LoVo (cell line): ENCODE results near the gene IPO13.

Experiments used
- DNase-seq: peaks from one replicate; pipeline ENCODE4 v3.0.0-alpha.2; 2016; ENCODE audit warnings: low spot score

Gene IPO13

GRCh38 chr1:43975249-43975961 lies 28.7 kb downstream of the IPO13 start:
- DNase-seq = no peak

GRCh38 chr1:43976045-43976444 lies 29.3 kb downstream of the IPO13 start:
- DNase-seq = no peak

GRCh38 chr1:43976890-43977289 lies 30.1 kb downstream of the IPO13 start:
- no peak for DNase-seq

GRCh38 chr1:43977376-43978263 lies 30.9 kb downstream of the IPO13 start:
- no peak for DNase-seq

- no peak for DNase-seq
Observed at GRCh38 chr1:43978264-43978550, 31.5 kb downstream of the IPO13 start.

- peak; percentile 44 for DNase-seq
Observed at GRCh38 chr1:43978551-43979260, 32.0 kb downstream of the IPO13 start, which contains the start of gene B4GALT2. TSS of gene B4GALT2 (plus strand) at chr1:43979210. CDS start at chr1:43981161, 1,951 bp downstream.

GRCh38 chr1:43979261-43979527 lies 32.4 kb downstream of the IPO13 start:
- DNase-seq = no peak

GRCh38 chr1:43979528-43980254 lies 32.9 kb downstream of the IPO13 start:
- DNase-seq = peak; percentile 49

- DNase-seq = no peak
Observed at GRCh38 chr1:43980255-43981134, 33.7 kb downstream of the IPO13 start.

GRCh38 chr1:43981135-43981491 lies 34.4 kb downstream of the IPO13 start:
- DNase-seq = no peak

- no peak for DNase-seq
Observed at GRCh38 chr1:43981636-43982035, 34.9 kb downstream of the IPO13 start.

GRCh38 chr1:43982241-43982640 lies 35.5 kb downstream of the IPO13 start:
- DNase-seq = no peak

- no peak for DNase-seq
Observed at GRCh38 chr1:43982808-43983207, 36.1 kb downstream of the IPO13 start.

GRCh38 chr1:43983253-43983899 lies 36.6 kb downstream of the IPO13 start:
- DNase-seq = no peak

GRCh38 chr1:43984855-43985254 lies 38.1 kb downstream of the IPO13 start:
- no peak for DNase-seq

- DNase-seq = no peak
Observed at GRCh38 chr1:43985984-43986595, 39.3 kb downstream of the IPO13 start.

GRCh38 chr1:43986712-43987111 lies 40.0 kb downstream of the IPO13 start:
- DNase-seq = no peak

- no peak for DNase-seq
Observed at GRCh38 chr1:43987159-43987902, 40.6 kb downstream of the IPO13 start.

GRCh38 chr1:43990271-43991199 lies 43.8 kb downstream of the IPO13 start:
- DNase-seq = no peak
